ENCODE measurements around the gene PPP1R14B. TPM values are rescaled to one million over a fixed set of nuclear protein-coding genes. Genes with fewer than 3 reads are reported as not detected.

The PPP1R14B gene
- polyA plus RNA-seq, 3 donors = 52.9 to 73.6 (median 68.0) TPM

Other genes with a start within 250 kb of the PPP1R14B start
- gene FLRT1, start 211.0 kb downstream of the PPP1R14B start, polyA plus RNA-seq (ENCODE audit: insufficient read length in 3 of 3) = 1 to 10 TPM; 2.6 to 2.8 (median 2.7) TPM
- gene MACROD1, start 80.8 kb downstream of the PPP1R14B start, polyA plus RNA-seq (ENCODE audit: insufficient read length in 3 of 3) = 10 to 100 TPM; 18.5 to 19.8 (median 18.6) TPM
- gene STIP1, start 60.8 kb downstream of the PPP1R14B start, polyA plus RNA-seq (ENCODE audit: insufficient read length in 3 of 3) = 100 to 1,000 TPM; 188 to 220 (median 209) TPM
- gene FERMT3, start 40.2 kb downstream of the PPP1R14B start, polyA plus RNA-seq (ENCODE audit: insufficient read length in 3 of 3) = 1 to 10 TPM; 4.3 to 6.8 (median 5.6) TPM
- gene TRPT1, start 20.8 kb downstream of the PPP1R14B start, polyA plus RNA-seq (ENCODE audit: insufficient read length in 3 of 3) = 10 to 100 TPM; 37.0 to 46.2 (median 42.5) TPM
- gene NUDT22, start 20.7 kb downstream of the PPP1R14B start, polyA plus RNA-seq (ENCODE audit: insufficient read length in 3 of 3) = 10 to 100 TPM; 20.6 to 22.0 (median 21.9) TPM
- gene DNAJC4, start 16.4 kb downstream of the PPP1R14B start, polyA plus RNA-seq (ENCODE audit: insufficient read length in 3 of 3) = 10 to 100 TPM; 54.5 to 61.9 (median 54.7) TPM
- gene VEGFB, start 12.4 kb downstream of the PPP1R14B start, polyA plus RNA-seq (ENCODE audit: insufficient read length in 3 of 3) = 10 to 100 TPM; 73.8 to 84.8 (median 81.0) TPM
- gene FKBP2, start 5.8 kb downstream of the PPP1R14B start, polyA plus RNA-seq (ENCODE audit: insufficient read length in 3 of 3) = 10 to 100 TPM; 84.9 to 99.3 (median 91.9) TPM
- 10 to 100 TPM; 10.9 to 12.5 (median 11.1) TPM for gene PLCB3, start 4.6 kb upstream of the PPP1R14B start, polyA plus RNA-seq (ENCODE audit: insufficient read length in 3 of 3)
- 10 to 100 TPM; 33.6 to 45.9 (median 41.2) TPM for gene BAD, start 37.7 kb upstream of the PPP1R14B start, polyA plus RNA-seq (ENCODE audit: insufficient read length in 3 of 3)
- 10 to 100 TPM; 20.4 to 29.6 (median 26.5) TPM for gene GPR137, start 38.9 kb upstream of the PPP1R14B start, polyA plus RNA-seq (ENCODE audit: insufficient read length in 3 of 3)
- gene KCNK4, start 44.4 kb upstream of the PPP1R14B start, polyA plus RNA-seq (ENCODE audit: insufficient read length in 3 of 3) = under 1 TPM in 1 of 3 donors, not detected in 2; 0.13 TPM
- gene CATSPERZ, start 53.4 kb upstream of the PPP1R14B start, polyA plus RNA-seq (ENCODE audit: insufficient read length in 3 of 3) = not detected
- 10 to 100 TPM; 16.3 to 19.1 (median 16.4) TPM for gene ESRRA, start 58.6 kb upstream of the PPP1R14B start, polyA plus RNA-seq (ENCODE audit: insufficient read length in 3 of 3)
- gene TRMT112, start 70.6 kb upstream of the PPP1R14B start, polyA plus RNA-seq (ENCODE audit: insufficient read length in 3 of 3) = 100 to 1,000 TPM; 191 to 224 (median 220) TPM
- 100 to 1,000 TPM; 175 to 197 (median 195) TPM for gene PRDX5, start 71.2 kb upstream of the PPP1R14B start, polyA plus RNA-seq (ENCODE audit: insufficient read length in 3 of 3)
- 1 to 10 TPM; 1.7 to 2.0 (median 1.8) TPM for gene CCDC88B, start 93.3 kb upstream of the PPP1R14B start, polyA plus RNA-seq (ENCODE audit: insufficient read length in 3 of 3)
- 10 to 100 TPM in 1 of 3 donors, 1 to 10 TPM in 2; 8.7 to 10.4 (median 9.8) TPM for gene RPS6KA4, start 112.2 kb upstream of the PPP1R14B start, polyA plus RNA-seq (ENCODE audit: insufficient read length in 3 of 3)

Data from right renal cortex interstitium (tissue), 3 donors.